Endodermal cell (in vitro differentiated cells): Measurements from ENCODE around the gene VWC2. TPM values are rescaled to one million over a fixed set of nuclear protein-coding genes. Genes with fewer than 3 reads are reported as not detected.

ENCODE experiments used
- DNase-seq: peaks from one replicate; pipeline ENCODE4 v3.0.0-alpha.2; 2017
- H3K27ac ChIP-seq: 2 replicates; pipeline ENCODE4 v1.5.1; 2013; ENCODE audit warnings: mild to moderate bottlenecking, low read depth, low read length, moderate library complexity
- H3K27me3 ChIP-seq: 2 replicates; pipeline ENCODE4 v1.6.1; 2013; ENCODE audit warnings: mild to moderate bottlenecking, low read length, moderate library complexity; ENCODE audit not compliant: insufficient read depth, control insufficient read depth, poor library complexity, severe bottlenecking
- H3K36me3 ChIP-seq: 2 replicates; pipeline ENCODE4 v1.7.0; 2013; ENCODE audit warnings: mild to moderate bottlenecking, low read length, moderate library complexity; ENCODE audit not compliant: control insufficient read depth, insufficient read depth
- H3K4me1 ChIP-seq: one replicate; pipeline ENCODE4 v1.7.0; 2013; ENCODE audit warnings: low read length; ENCODE audit not compliant: control insufficient read depth, insufficient read depth
- H3K4me3 ChIP-seq: 2 replicates; pipeline ENCODE4 v1.5.1; 2013; ENCODE audit warnings: mild to moderate bottlenecking, low read length, moderate library complexity
- H3K9ac ChIP-seq: 2 replicates; pipeline ENCODE4 v1.6.1; 2013; ENCODE audit warnings: mild to moderate bottlenecking, low read length, moderate library complexity; ENCODE audit not compliant: poor library complexity, severe bottlenecking; ENCODE audit errors: extremely low read depth
- H3K9me3 ChIP-seq: 2 replicates; pipeline ENCODE4 v1.6.1; 2013; ENCODE audit warnings: mild to moderate bottlenecking, low read length, moderate library complexity; ENCODE audit not compliant: control insufficient read depth
- H3K27ac Mint-ChIP-seq: 2 replicates; pipeline ENCODE4 v1.8.0; 2020; ENCODE audit warnings: mixed read lengths
- H3K27me3 Mint-ChIP-seq: 2 replicates; pipeline ENCODE4 v1.8.0; 2021; ENCODE audit warnings: mild to moderate bottlenecking, mixed read lengths; ENCODE audit not compliant: insufficient read depth
- H3K36me3 Mint-ChIP-seq: 2 replicates; pipeline ENCODE4 v1.8.0; 2020; ENCODE audit warnings: low read depth, mixed read lengths
- H3K4me1 Mint-ChIP-seq: 2 replicates; pipeline ENCODE4 v1.8.0; 2020; ENCODE audit warnings: mixed read lengths
- H3K4me3 Mint-ChIP-seq: 2 replicates; pipeline ENCODE4 v1.8.0; 2020; ENCODE audit warnings: mild to moderate bottlenecking, moderate library complexity, mixed read lengths
- H3K9me3 Mint-ChIP-seq: 2 replicates; pipeline ENCODE4 v1.8.0; 2020; ENCODE audit warnings: mild to moderate bottlenecking, mixed read lengths
- WGBS, 2 experiments: methylation state at CpG; one replicate each; pipeline versions ENCODE4 v1.1.5 to v1.1.7; 2013; ENCODE audit warnings: missing lambda C conversion rate in 2 of 2, mixed read lengths in 1 of 2; ENCODE audit not compliant: insufficient coverage in 1 of 2, insufficient read length in 1 of 2; 5-methylcytosine and 5-hydroxymethylcytosine counted together
- long read RNA-seq, 4 experiments: library from polyadenylated mRNA in 2 of 4; library from RNA in 1 of 4; library from capped mRNA in 1 of 4; stranded (forward) in 3 of 4; unstranded in 1 of 4; transcript quantifications; one replicate each; pipeline ENCODE4 v2.0.0, GENCODE V29; 2020 to 2021; ENCODE audit warnings: inconsistent platforms in 1 of 4
- polyA plus RNA-seq, 2 experiments: library from polyadenylated mRNA; stranded (reverse); fragments of 50-300 nt; gene quantifications; one replicate each; pipeline ENCODE4 v1.2.3, GENCODE V29; 2013
- total RNA-seq, 2 donors: library from RNA; stranded (reverse); fragmentation: NEBNext Ultra II Directional in 1 of 2; extraction: Animal tissue kit (Norgen Biotek cat#: 25700) in 1 of 2; gene quantifications; 2 replicates in 1 of 2; 3 replicates in 1 of 2; pipeline ENCODE4 v1.2.1, GENCODE V29; 2021
- TF ChIP-seq, protein P1 (sequence below): fragments of 200-600 bp; sonication (generic); conservative IDR thresholded peaks from 2 replicates; pipeline ENCODE4 v1.5.0; 2021; ENCODE audit warnings: antibody characterized with exemption, mild to moderate bottlenecking

VWC2 gene
- total RNA-seq: not detected
- polyA plus RNA-seq (2013, experiment 1 of 2): 0.11 TPM
- 0.08 TPM for polyA plus RNA-seq (2013, experiment 2 of 2)
- long read RNA-seq, experiment 1: 0 reads
- long read RNA-seq, experiment 2: 0 reads
- long read RNA-seq, experiment 3, partial matches to known transcripts: 0 of 1 reads
- long read RNA-seq, experiment 3, other reads (novel, unspliced or antisense): 1 of 1 reads
- long read RNA-seq, experiment 4: 0 reads

DNA sequence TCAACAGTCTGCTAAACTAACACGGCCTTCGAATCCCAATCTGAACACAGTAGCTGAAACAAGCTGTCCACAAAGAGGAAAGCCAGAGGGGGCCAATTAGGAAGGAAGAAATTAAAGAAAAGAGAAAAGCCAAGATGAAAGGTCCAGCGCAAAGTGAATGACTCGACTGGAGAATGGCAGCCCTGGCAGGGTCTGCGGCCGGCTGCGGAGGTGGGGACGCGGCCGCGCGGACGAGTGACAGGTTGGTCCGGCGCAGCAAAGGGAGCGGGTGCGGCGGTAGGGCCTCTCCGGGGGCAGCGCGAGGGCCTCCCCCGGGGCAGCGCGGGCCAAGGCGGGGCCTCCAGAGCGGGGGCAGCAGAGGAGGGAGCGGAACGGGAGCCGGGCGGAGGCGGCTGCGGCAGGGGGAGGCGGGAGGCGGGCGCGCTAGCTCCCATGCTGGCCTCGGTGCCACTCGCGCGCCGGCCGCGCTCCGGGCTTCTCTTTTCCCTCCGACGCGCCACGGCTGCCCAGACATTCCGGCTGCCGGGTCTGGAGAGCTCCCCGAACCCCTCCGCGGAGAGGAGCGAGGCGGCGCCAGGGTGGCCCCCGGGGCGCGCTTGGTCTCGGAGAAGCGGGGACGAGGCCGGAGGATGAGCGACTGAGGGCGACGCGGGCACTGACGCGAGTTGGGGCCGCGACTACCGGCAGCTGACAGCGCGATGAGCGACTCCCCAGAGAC lies at the start of gene VWC2:
Gene VWC2, plus strand, starts transcription at position 421 of the 718 bp plus-strand sequence. CDS start 1,798 bp downstream, outside the sequence.
- Mint-ChIP-seq H3K36me3 (no peaks in the 10 kb centered on the region), H3K27me3 (peaks cover 89% of the 10 kb centered on the region), H3K4me3 (peak within 1 kb of the TSS; percentile 59), H3K4me1 (peaks cover 11% of the 10 kb centered on the region), H3K27ac (no peak within 1 kb of the TSS), H3K9me3 (no peaks in the 10 kb centered on the region)
- no peak within 1 kb of the TSS for H3K9ac ChIP-seq
- H3K9me3 ChIP-seq: no peaks in the 10 kb centered on the region
- no peak within 1 kb of the TSS for H3K27ac ChIP-seq
- H3K4me3 ChIP-seq: peak within 1 kb of the TSS; percentile 76
- DNase-seq: peak; percentile 74
- H3K4me1 ChIP-seq: peaks cover 2% of the 10 kb centered on the region
- peaks cover 94% of the 10 kb centered on the region for H3K27me3 ChIP-seq
- no peaks in the 10 kb centered on the region for H3K36me3 ChIP-seq
- WGBS, 2 experiments: 0 to 3% methylated on average over 23 to 75 of the region's 75 CpGs
- TF ChIP-seq, protein P1, sequence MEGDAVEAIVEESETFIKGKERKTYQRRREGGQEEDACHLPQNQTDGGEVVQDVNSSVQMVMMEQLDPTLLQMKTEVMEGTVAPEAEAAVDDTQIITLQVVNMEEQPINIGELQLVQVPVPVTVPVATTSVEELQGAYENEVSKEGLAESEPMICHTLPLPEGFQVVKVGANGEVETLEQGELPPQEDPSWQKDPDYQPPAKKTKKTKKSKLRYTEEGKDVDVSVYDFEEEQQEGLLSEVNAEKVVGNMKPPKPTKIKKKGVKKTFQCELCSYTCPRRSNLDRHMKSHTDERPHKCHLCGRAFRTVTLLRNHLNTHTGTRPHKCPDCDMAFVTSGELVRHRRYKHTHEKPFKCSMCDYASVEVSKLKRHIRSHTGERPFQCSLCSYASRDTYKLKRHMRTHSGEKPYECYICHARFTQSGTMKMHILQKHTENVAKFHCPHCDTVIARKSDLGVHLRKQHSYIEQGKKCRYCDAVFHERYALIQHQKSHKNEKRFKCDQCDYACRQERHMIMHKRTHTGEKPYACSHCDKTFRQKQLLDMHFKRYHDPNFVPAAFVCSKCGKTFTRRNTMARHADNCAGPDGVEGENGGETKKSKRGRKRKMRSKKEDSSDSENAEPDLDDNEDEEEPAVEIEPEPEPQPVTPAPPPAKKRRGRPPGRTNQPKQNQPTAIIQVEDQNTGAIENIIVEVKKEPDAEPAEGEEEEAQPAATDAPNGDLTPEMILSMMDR: no peak

DNA sequence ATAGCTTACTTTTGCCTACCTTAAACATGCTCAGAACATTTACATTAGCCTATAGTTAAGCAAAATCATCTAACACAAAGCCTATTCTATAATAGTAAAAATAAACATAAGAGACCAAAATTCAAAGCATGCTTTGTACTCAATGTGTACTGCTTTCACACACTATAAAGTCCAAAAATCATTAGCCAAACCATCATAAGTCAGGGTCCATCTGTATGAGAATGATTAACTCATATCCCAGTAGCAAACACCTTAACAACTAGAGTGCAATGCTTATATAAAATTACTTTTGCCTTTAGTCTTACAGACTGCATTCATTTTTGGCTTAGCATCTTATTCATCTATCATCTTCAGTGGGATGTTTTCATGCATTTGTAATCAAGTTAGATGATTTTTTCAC lies 49.4 kb upstream of the VWC2 start:
- H3K4me1 ChIP-seq: no peaks in the 10 kb centered on the region

DNA sequence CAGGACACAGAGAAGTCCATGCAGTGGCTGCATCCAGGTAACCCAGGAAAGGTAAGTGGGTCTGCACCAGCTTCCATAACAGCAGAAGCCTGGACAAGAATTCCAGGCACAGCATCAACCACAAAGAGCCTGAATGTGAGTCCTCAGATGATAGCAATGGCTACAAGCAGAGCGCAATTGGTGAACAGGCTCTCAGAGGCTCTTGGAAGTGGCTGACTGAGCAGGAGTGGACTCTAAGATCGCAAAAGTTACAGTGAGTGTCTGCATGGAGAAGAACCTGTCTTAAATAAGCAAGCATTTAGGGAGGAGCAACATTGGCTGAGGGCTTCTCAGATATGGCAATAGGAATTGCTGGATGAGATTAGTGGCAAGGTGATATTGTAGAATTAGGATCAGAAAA lies 41.6 kb upstream of the VWC2 start:
- Mint-ChIP-seq H3K4me1 (no peaks in the 10 kb centered on the region), H3K27ac (no peak overlapping the region), H3K4me3 (no peak overlapping the region), H3K27me3 (no peaks in the 10 kb centered on the region), H3K9me3 (no peaks in the 10 kb centered on the region), H3K36me3 (no peaks in the 10 kb centered on the region)
- DNase-seq: no peak
- Histone ChIP-seq H3K27me3 (no peaks in the 10 kb centered on the region), H3K27ac (no peak overlapping the region), H3K4me1 (no peaks in the 10 kb centered on the region), H3K9me3 (no peaks in the 10 kb centered on the region), H3K4me3 (no peak overlapping the region), H3K9ac (no peak overlapping the region), H3K36me3 (no peaks in the 10 kb centered on the region)
- TF ChIP-seq, protein P1: no peak
- WGBS, 2 experiments: 46 to 50% methylated on average over 2 of the region's 2 CpGs

More for the DNA sequence above, 49.4 kb upstream of the VWC2 start:
- H3K4me3 ChIP-seq: no peak overlapping the region
- TF ChIP-seq, protein P1: no peak
- Mint-ChIP-seq H3K4me3 (no peak overlapping the region), H3K4me1 (no peaks in the 10 kb centered on the region), H3K27ac (no peak overlapping the region), H3K9me3 (no peaks in the 10 kb centered on the region), H3K36me3 (no peaks in the 10 kb centered on the region), H3K27me3 (peaks cover 3% of the 10 kb centered on the region)
- H3K27me3 ChIP-seq: no peaks in the 10 kb centered on the region
- H3K9me3 ChIP-seq: no peaks in the 10 kb centered on the region
- no peaks in the 10 kb centered on the region for H3K36me3 ChIP-seq
- no peak for DNase-seq
- no peak overlapping the region for H3K9ac ChIP-seq
- no peak overlapping the region for H3K27ac ChIP-seq
